Endometrial microvascular endothelial cells (primary cell): ENCODE results near the gene DHX57. TPM values are rescaled to one million over a fixed set of nuclear protein-coding genes. Genes with fewer than 3 reads are reported as not detected.
"Not testable (repeated sequence)": the region's sequence is repeated elsewhere in the genome, so short reads cannot be mapped to it uniquely, and the experiment has no call there.

ENCODE experiments used
- in situ Hi-C: cut with HindIII; loops from 2 replicates; pipeline ENCODE4 v1.10.0; 2017; ENCODE audit warnings: low sequenced_read_pairs, low pct_unique_long_range_greater_than_20kb; ENCODE audit errors: inconsistent ontology term
- total RNA-seq: library from RNA; depleted of rRNA; stranded (reverse); fragments of >200 nt; gene quantifications from one replicate; pipeline ENCODE4 v1.2.3, GENCODE V29; 2015; ENCODE audit errors: inconsistent ontology term

Gene DHX57
- total RNA-seq, 1 donor from 2014 or later = 14.1 TPM

DNA sequence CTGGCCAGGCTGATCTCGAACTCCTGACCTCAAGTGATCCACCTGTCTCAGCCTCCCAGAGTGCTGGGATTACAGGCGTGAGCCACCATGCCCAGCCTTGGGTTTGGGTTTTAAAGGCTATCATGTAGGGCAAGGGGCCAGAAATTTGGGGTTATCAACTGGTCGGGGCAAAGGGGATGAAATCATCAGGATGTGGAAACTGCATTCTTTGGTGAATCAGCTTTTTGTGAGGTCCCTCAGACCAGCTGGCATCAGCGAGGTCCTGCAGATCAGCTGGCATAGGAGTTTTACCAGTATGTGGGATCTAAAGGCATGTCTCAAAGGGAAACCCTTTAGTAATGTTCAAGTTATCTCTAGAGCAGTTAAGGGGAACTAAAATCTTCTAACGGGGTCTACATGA, 104.1 kb downstream of the DHX57 start:
- in situ Hi-C loops = no loop called here

DNA sequence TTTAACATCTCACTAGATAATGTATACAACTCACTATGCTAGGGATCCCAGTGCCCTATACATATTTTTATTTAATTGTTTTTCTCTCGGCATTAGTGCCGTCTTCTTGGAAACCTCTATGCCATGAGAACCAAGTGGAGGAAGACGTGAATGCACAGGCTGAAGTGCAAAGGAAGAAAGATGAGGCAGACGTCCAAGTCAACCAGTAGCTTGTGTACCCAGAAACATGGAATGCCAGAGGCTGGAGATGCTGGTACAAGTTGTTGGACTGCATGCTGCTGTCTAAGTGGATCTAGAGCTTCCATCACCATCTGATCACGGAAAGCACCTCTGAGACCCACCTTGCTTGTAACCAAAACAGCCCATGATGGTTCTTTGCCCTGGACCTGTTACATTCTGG, 110.2 kb downstream of the DHX57 start:
- in situ Hi-C loops = no loop called here

DNA sequence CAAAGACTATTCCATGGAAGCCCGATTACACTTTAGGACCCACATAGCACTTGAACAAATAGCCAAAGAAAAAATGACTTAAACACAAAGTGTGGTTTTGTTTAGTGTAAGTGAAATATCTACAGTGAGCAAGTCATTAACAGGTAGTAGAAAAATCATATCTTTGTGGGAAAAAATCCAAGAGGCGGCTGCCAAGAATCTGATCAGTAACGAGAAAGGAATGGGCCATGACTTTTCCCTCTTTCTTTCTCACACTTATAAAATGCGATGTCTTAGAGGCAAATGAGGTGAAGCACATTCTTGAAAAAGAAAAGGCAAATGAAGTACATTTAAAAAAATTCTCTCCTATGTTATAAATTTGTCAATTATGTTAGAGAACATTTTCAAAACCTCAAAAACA, 110.6 kb downstream of the DHX57 start:
- in situ Hi-C loops = no loop called here

DNA sequence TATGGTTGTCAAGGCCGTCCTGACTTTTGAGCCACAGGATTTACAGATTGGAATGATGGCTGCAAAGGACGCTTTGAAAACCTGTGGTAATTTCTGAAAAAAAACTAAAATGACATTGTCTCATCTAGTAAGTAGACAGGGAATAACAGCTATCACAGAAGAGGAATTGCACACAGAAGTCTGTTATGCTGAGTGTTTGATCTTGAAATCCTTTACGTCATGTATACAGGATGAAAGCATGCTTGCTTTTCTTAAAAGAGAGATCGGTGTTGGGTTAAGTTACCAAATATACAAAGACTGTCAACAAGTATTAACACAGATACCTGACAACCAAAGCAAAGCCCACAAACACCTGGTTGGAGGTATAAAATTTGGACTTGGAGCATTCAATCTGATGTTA, 112.0 kb downstream of the DHX57 start:
- in situ Hi-C loops = no loop called here

DNA sequence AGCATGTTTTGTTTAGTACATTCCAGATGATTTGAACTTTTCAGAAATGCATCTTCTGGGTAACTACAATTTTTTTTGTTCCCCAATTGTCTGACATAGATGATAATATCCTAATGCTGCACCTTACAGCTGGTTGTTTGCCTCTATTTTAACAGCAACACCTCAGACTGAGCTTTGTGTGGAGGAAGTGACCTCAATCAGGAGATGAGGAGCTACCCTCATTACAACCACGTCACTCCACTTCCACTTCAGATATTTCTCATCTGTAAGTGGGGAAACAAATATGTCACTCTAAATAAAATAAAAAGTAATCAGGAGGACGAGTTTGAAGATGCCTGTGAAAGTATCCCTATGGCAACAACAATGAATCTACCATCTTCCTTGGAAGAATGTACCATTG, 112.5 kb downstream of the DHX57 start:
- in situ Hi-C loops = no loop called here

DNA sequence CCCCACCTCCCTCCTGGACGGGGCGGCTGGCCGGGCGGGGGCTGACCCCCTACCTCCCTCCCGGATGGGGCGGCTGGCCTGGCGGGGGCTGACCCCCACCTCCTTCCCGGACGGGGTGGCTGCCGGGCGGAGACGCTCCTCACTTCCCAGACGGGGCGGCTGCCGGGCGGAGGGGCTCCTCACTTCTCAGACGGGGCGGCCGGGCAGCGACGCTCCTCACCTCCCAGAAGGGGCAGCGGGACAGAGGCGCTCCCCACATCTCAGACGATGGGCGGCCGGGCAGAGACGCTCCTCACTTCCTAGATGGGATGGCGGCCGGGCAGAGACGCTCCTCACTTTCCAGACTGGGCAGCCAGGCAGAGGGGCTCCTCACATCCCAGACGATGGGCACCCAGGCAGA, 119.8 kb downstream of the DHX57 start:
- in situ Hi-C loops = not testable (repeated sequence)

DNA sequence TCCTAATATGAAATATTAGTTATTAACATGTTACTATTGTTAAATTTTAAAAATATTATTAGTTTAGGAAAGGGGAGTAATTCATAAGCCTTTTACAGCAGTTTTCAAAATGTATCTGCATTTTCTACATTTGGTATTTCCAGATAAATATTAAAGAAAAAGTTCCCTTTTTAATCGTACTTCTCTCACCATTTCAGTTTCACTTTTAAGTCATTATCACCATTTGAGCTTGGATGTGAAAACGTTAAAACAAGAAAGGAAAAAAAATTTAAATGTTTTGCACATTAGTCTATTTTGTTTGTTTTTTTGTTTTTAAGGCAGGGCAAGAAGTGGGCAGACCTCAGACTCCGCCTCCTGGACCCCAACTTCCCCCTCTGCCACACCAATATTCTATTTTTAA, 121.2 kb downstream of the DHX57 start:
- in situ Hi-C loops = no loop called here

DNA sequence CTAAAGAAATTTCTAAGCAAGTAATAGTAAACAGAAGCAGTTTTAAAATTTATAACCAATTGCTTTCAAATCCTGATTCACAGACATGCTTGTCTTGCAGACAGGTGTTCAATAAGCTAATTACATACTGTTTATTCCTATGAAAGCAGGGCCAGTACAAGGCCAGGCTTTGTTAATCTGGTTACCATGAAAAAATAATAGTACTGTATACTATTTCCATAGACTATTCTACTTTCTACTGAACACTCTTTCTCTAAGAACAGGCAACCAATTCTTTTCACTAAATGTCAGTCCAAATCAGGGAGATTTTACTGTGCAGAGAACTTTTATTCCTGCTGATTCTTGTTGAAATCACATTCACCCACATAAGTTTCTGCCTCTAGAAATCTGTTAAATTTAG, 121.7 kb downstream of the DHX57 start:
- in situ Hi-C loops = no loop called here

DNA sequence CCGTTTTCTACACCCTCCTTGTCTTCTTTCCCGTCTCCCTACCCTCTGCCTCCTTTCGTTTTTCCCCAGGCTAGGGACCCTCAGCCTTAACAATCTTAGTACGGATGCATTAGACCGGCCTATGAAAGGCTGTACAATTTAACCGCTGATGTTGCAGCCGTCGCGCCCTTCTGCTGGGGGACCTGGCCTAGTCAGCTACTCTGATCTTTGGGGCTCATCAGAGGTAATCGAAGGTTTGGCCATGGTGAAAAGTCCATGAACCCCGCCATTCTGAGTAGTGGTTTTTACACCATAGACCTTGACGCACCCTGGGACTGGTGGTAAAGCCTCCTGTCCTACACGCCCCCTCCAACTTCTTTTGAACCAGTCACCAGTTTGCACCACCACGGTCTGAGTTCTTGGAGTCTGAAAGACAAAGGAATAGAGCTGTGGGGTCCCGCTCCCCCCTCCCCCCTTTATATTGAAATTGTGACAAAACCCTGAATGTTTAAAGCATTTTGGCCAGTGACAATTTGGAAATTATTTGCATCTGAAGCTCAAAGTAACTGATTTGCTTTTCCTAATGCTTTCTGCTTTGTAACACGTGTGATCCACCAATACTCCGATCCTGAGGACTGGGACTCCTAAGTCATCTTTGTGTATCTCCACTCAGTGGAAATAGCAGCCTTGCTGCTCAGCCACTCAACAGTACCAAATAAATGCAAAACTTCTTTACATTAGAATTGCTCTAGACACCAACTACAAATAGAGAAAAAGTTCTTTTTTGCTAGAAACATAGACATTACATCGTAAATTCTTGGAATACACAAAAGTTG, 123.9 kb downstream of the DHX57 start:
- in situ Hi-C loops = no loop called here

DNA sequence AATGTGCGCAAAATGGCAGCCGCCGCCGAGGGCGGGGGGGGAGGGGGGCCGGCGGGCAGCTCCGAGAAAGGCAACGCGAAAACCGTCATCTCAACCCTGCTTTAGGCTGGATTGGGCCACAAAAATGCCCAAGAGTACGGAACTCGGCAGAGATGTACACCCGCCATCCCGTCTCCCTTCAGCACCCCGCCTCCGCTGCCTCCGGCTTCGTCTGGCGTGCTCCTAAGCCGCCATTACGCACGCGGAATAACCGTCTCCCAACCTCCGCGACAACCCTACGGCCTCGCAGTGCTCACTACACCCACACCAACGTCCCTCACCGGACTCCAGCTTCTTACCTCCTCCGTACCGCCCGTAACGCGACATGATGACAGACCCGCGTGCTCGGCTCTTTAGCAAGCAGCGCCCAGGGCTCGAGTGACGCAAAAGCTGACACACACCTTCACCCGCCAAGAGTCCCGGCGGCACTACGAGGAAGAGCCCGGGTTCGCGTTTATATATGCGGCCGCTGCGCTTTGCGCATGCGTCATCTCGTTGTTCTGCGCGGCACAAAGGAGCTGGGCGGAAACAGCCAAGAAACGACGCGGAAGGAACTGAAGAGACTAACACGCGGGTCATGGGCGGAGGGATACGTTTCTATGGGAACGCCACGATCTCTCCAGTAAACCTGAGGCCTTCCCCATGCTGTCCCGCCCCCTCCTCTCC, 124.7 kb downstream of the DHX57 start, which contains the start of gene SRSF7:
Gene SRSF7 (minus strand): TSS at position 471 of the 705 bp plus-strand sequence. CDS start 105 bp downstream, at position 366.
- in situ Hi-C loops = no loop called here

DNA sequence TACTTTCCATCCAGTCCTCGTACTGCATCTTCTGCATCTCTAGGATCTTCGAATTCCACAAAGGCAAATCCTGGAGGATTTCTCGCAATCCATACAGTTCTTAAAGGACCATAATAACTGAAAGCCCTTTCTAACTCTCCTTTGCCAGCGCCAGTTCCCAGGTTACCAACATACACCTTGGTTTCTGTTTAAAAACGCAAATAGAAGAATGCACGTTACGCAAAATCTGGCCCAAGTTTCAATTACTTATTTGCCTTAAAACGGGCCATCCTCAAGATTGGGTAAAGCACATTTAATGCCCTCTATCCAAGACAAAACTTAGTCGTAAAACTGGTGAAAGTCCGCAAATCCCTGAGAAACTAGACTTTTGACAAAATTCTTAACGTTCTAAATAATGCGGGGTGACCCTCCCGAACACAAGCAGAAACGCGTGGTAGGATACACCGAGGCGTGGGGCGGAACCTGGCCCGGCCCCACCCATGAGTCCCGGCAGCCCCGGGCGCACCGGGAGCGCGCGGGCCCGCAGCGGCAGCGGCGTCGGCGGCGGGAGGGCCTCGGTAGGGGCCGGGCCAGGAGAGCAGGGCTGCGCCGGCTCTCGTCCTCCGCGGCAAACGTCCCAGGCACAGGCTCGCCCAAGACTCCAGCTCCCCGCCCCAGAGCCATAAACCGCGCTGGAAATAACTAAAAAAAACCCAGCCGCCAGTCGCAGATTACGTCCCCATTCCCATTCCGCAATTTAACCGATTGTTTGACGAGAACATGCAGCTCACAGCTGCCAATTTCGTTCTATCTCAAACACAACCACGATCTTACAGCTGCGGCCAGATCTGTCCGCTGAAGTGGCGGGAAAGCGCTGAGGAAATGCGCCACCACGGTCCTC, 125.5 kb downstream of the DHX57 start:
- in situ Hi-C loops = no loop called here

DNA sequence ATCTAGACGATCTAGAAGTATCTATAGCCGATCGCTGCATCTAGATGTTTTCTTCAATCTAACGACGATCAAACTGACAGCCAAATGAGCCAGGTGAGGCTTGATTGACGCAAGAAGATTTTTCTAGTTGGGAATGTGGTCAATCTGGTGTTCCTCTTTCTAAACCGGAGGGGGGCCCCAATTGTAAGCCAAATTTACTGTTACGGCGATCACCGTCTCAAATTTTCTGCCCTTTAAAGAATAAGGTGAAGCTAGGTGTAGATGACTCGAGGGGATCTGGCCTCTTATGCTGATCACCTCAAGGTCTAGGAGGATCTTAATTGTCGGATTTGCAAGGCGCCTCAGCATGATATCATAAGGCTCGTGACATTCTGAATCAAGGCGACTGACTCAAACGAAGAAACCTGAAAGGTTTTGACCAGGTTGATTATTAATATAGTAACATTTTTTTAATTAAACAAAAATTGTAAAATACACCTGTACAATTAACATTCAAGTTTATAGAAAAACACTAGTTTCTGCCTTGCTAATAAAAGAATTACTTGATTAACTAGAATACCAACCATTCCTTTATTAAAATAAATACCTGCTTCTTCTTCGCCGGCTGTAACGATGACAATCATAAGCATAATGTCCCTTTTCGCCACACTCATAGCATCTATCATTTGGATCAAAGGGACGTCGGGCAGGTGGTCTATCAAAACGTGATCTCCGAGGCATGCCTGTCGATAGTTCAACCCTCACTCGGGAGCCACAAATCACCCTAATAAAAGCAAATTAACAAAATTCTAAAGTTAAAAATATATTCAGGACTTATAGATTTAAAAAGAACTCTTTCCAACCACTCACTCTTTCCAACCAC, 126.6 kb downstream of the DHX57 start:
- in situ Hi-C loops = no loop called here

DNA sequence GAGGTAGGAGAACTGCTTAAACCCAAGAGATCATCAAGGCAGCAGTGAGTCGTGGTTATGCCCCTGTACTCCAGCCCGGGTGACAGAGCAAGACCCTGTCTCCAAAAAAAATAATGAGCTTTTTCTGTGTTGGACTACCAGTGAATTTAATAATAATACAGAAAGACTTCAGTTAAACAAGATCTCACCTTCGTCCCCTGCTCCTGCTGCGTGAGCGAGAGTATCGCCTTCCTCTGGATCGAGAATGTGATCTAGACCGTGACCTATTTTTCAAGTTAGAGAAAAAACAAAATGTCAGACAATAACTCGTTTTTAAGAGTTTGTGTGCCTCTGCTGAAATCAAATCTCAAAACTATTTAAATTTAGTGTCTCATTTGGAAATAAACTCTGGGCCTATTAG, 127.3 kb downstream of the DHX57 start:
- in situ Hi-C loops = no loop called here

DNA sequence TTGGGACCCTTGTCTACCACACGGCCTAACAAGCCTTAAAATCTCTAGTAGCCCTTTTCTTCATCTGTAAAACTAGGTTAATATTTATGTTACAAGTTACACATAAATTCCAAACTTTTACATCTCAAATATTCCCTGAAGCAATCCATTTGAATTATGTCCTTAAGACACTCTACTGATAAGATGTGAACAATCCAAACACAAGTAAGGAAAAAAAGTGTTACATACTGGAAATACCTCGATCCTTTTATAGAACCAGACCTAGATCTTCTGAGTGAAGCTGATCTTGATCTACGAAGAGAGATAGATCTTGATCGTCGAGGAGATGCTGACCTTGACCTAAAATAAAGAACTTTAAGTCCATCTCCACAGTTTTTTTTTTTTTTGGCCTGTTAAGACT, 127.9 kb downstream of the DHX57 start:
- in situ Hi-C loops = no loop called here

Other genes starting within 250 kb of the DHX57 start
- 9.8 TPM for gene GALM, start 209.8 kb downstream of the DHX57 start, total RNA-seq
- gene SRSF7, start 124.6 kb downstream of the DHX57 start, total RNA-seq = 147 TPM
- 10.1 TPM for gene GEMIN6, start 97.7 kb downstream of the DHX57 start, total RNA-seq
- 4.4 TPM for gene MORN2, start within 50 bp of the DHX57 start, total RNA-seq
- gene ARHGEF33, start 13.9 kb upstream of the DHX57 start, total RNA-seq = not detected
- 10.0 TPM for gene SOS1, start 245.1 kb upstream of the DHX57 start, total RNA-seq